HepG2 (cell line): ENCODE results near the gene PCDHAC1. TPM values are rescaled to one million over a fixed set of nuclear protein-coding genes. Genes with fewer than 3 reads are reported as not detected.

Experiments
- ATAC-seq: fragments of 200-7000 bp; cut with Tn5 transposase; 3 replicates; pipeline ENCODE4 v1.9.1; 2020; ENCODE audit warnings: mild to moderate bottlenecking, moderate library complexity
- BruUV-seq: library from RNA; stranded (reverse); fragments of 400-500 nt; replicated peaks from 2 replicates; lab custom pipeline; 2021; lab: Mats Ljungman, UMichigan
- CTCF ChIA-PET: fragments of 300-600 bp; formaldehyde crosslinking; extraction: SDS; loops from one replicate; lab custom pipeline; 2021; ENCODE audit warnings: low total read pairs, inconsistent platforms, low intra/inter-chr PET ratio; lab: Yijun Ruan, JAX
- POLR2A ChIA-PET: fragments of 350-600 bp; sonication (Branson Sonifier 250); formaldehyde crosslinking; loops from one replicate; lab custom pipeline; 2020; ENCODE audit warnings: antibody characterized with exemption, inconsistent platforms; lab: Yijun Ruan, JAX
- DNase-seq: peaks from one replicate; pipeline ENCODE4 v3.0.0-alpha.2; 2015; ENCODE audit warnings: low spot score
- FAIRE-seq: peaks from 3 replicates; lab custom pipeline; 2011; peaks lifted over from hg19 to GRCh38; lab: Jason Lieb, UNC
- H2AFZ ChIP-seq: one replicate; pipeline ENCODE4 v1.6.1; 2011; ENCODE audit warnings: low read length, inconsistent platforms
- H3K27ac ChIP-seq: fragments of 300-600 bp; 3 replicates; pipeline ENCODE4 v1.8.0; 2011; ENCODE audit warnings: mixed run types, mild to moderate bottlenecking, mixed read lengths, low read length, inconsistent platforms; ENCODE audit not compliant: insufficient read depth; ENCODE audit errors: extremely low read length
- H3K27me3 ChIP-seq, 2 experiments: fragments of 200-600 bp in 1 of 2; 2 replicates in 1 of 2; 3 replicates in 1 of 2; pipeline versions ENCODE4 v1.6.0 to v1.8.0; 2011; ENCODE audit warnings: low read length in 2 of 2, mild to moderate bottlenecking in 2 of 2, moderate library complexity in 2 of 2, inconsistent platforms in 1 of 2; ENCODE audit not compliant: insufficient read depth in 2 of 2, control insufficient read depth in 1 of 2
- H3K36me3 ChIP-seq, 2 experiments: fragments of 200-600 bp in 1 of 2; replicated peaks in 1 of 2; 2 replicates in 1 of 2; 3 replicates in 1 of 2; pipeline versions ENCODE4 v1.5.1 to v1.8.0; 2011; ENCODE audit warnings: low read length in 2 of 2, inconsistent platforms in 1 of 2; ENCODE audit not compliant: insufficient read depth in 2 of 2, control insufficient read depth in 1 of 2
- H3K4me1 ChIP-seq: 2 replicates; pipeline ENCODE4 v1.5.1; 2012; ENCODE audit warnings: low read length, inconsistent platforms; ENCODE audit not compliant: insufficient read depth
- H3K4me2 ChIP-seq: 2 replicates; pipeline ENCODE4 v1.6.0; 2011; ENCODE audit warnings: low read depth, low read length, inconsistent platforms
- H3K4me3 ChIP-seq, 3 experiments: fragments of 200-600 bp in 1 of 3; sonication (generic), shearing (Covaris generic) in 1 of 3; replicated peaks in 1 of 3; 2 replicates each; pipeline ENCODE4 v1.5.1; 2011 to 2016; ENCODE audit warnings: low read length in 3 of 3, inconsistent platforms in 2 of 3, low read depth in 2 of 3, mild to moderate bottlenecking in 2 of 3, control low read depth in 1 of 3, mixed read lengths in 1 of 3; ENCODE audit not compliant: insufficient read depth in 1 of 3
- H3K79me2 ChIP-seq: one replicate; pipeline ENCODE4 v1.6.1; 2011; ENCODE audit warnings: low read length, inconsistent platforms; ENCODE audit not compliant: insufficient read depth
- H3K9ac ChIP-seq: 2 replicates; pipeline ENCODE4 v1.6.0; 2011; ENCODE audit warnings: mild to moderate bottlenecking, low read depth, low read length, inconsistent platforms; ENCODE audit not compliant: insufficient read depth
- H3K9me3 ChIP-seq: 2 replicates; pipeline ENCODE4 v1.5.1; 2012; ENCODE audit warnings: mild to moderate bottlenecking, low read length
- H4K20me1 ChIP-seq: 2 replicates; pipeline ENCODE4 v1.6.0; 2011; ENCODE audit warnings: inconsistent platforms, mild to moderate bottlenecking, low read length, moderate library complexity; ENCODE audit not compliant: insufficient read depth
- ATF5 ChIP-seq: sonication (generic); formaldehyde crosslinking; IDR thresholded peaks from 2 replicates; pipeline ENCODE4 v1.4.0; 2020; ENCODE audit warnings: mild to moderate bottlenecking, low read depth, missing genetic modification reagents
- BRCA1 ChIP-seq: sonication (generic); formaldehyde crosslinking; IDR thresholded peaks from 2 replicates; pipeline ENCODE4 v1.4.0; 2020; ENCODE audit warnings: missing genetic modification reagents
- DNMT1 ChIP-seq: sonication (generic); formaldehyde crosslinking; IDR thresholded peaks from 2 replicates; pipeline ENCODE4 v1.5.1; 2020; ENCODE audit warnings: mild to moderate bottlenecking, missing genetic modification reagents
- FOXA1 ChIP-seq, 2 experiments: fragments of 450-650 bp in 1 of 2; sonication (generic) in 1 of 2; formaldehyde crosslinking in 1 of 2; IDR thresholded peaks; 2 replicates each; pipeline versions ENCODE4 v1.4.0 to v1.6.1; 2016 to 2020; ENCODE audit warnings: missing genetic modification reagents in 1 of 2
- GMEB2 ChIP-seq: IDR thresholded peaks from 2 replicates; pipeline ENCODE4 v1.6.1; 2016; ENCODE audit warnings: missing biosample characterization, missing genetic modification reagents, low read depth
- MED1 ChIP-seq: sonication (generic); formaldehyde crosslinking; IDR thresholded peaks from 2 replicates; pipeline ENCODE4 v1.4.0; 2020; ENCODE audit warnings: missing genetic modification reagents
- RARA ChIP-seq: IDR thresholded peaks from 2 replicates; pipeline ENCODE4 v1.6.1; 2016; ENCODE audit warnings: missing genetic modification reagents, missing compliant biosample characterization
- RBAK ChIP-seq: sonication (generic); formaldehyde crosslinking; IDR thresholded peaks from 2 replicates; pipeline ENCODE4 v1.5.1; 2020; ENCODE audit warnings: mild to moderate bottlenecking, missing genetic modification reagents
- SMAD1 ChIP-seq: sonication (generic); formaldehyde crosslinking; IDR thresholded peaks from 2 replicates; pipeline ENCODE4 v1.4.0; 2020; ENCODE audit warnings: missing genetic modification reagents, low read depth, mild to moderate bottlenecking, borderline replicate concordance
- THAP7 ChIP-seq: sonication (generic); formaldehyde crosslinking; IDR thresholded peaks from 2 replicates; pipeline ENCODE4 v1.8.1; 2023; ENCODE audit warnings: mild to moderate bottlenecking, missing genetic modification reagents
- ZBTB3 ChIP-seq: sonication (generic); formaldehyde crosslinking; IDR thresholded peaks from 2 replicates; pipeline ENCODE4 v1.4.0; 2020; ENCODE audit warnings: low read depth, mild to moderate bottlenecking, moderate library complexity, missing genetic modification reagents, borderline replicate concordance
- ZBTB42 ChIP-seq: sonication (generic); formaldehyde crosslinking; IDR thresholded peaks from 2 replicates; pipeline ENCODE4 v1.5.0; 2020; ENCODE audit warnings: mild to moderate bottlenecking, missing genetic modification reagents
- ZBTB8A ChIP-seq: sonication (generic); formaldehyde crosslinking; IDR thresholded peaks from 2 replicates; pipeline ENCODE4 v1.4.0; 2020; ENCODE audit warnings: mild to moderate bottlenecking, low read depth, missing genetic modification reagents, borderline replicate concordance
- ZEB1 ChIP-seq: IDR thresholded peaks from 2 replicates; pipeline ENCODE4 v1.6.1; 2012; ENCODE audit warnings: mild to moderate bottlenecking, low read depth, inconsistent platforms; ENCODE audit not compliant: insufficient replicate concordance
- ZFX ChIP-seq: sonication (generic); formaldehyde crosslinking; IDR thresholded peaks from 2 replicates; pipeline ENCODE4 v1.4.0; 2020; ENCODE audit warnings: mild to moderate bottlenecking, low read depth, missing genetic modification reagents, moderate library complexity
- ZKSCAN5 ChIP-seq: sonication (generic); formaldehyde crosslinking; IDR thresholded peaks from 2 replicates; pipeline ENCODE4 v1.5.1; 2020; ENCODE audit warnings: mild to moderate bottlenecking, missing genetic modification reagents
- ZNF781 ChIP-seq: sonication (generic); formaldehyde crosslinking; IDR thresholded peaks from 2 replicates; pipeline ENCODE4 v1.5.1; 2020; ENCODE audit warnings: borderline replicate concordance, mild to moderate bottlenecking, missing genetic modification reagents; ENCODE audit errors: not compliant biosample characterization
- WGBS: methylation state at CpG from one replicate; pipeline ENCODE4 v1.1.6; 2017; ENCODE audit warnings: low lambda C conversion rate; 5-methylcytosine and 5-hydroxymethylcytosine counted together
- in situ Hi-C: cut with HindIII; loops from 2 replicates; pipeline ENCODE4 v1.10.0; 2017; ENCODE audit warnings: low pct_unique_long_range_greater_than_20kb; ENCODE audit not compliant: extremely low pct_ligation_motif_present
- intact Hi-C: fragments of 100-400 bp; cut with micrococcal nuclease; formaldehyde crosslinking; loops from one replicate; pipeline ENCODE4 v1.10.0; 2022; ENCODE audit not compliant: unreplicated experiment
- polyA plus RNA-seq, 8 experiments: library from polyadenylated mRNA; depleted of rRNA in 3 of 8; stranded (reverse) in 7 of 8; unstranded in 1 of 8; fragments of >200 nt; fragmentation: Illumina TruSeq in 4 of 8; extraction: Trizol in 4 of 8; gene quantifications; 2 replicates each; pipeline versions ENCODE4 v1.2.1 to v1.2.3, GENCODE V29; 2011 to 2016; ENCODE audit warnings: low read depth in 4 of 8, missing spikeins in 1 of 8, mixed read lengths in 1 of 8; ENCODE audit not compliant: insufficient read depth in 1 of 8
- total RNA-seq, 5 experiments: library from RNA; depleted of rRNA; stranded (reverse); fragments of >200 nt; fragmentation: Illumina TruSeq; extraction: Trizol; gene quantifications; 2 replicates each; pipeline ENCODE4 v1.2.3, GENCODE V29; 2016; ENCODE audit warnings: low read depth in 1 of 5

The PCDHAC1 gene
- total and polyA plus RNA-seq, 2 of the 13 experiments (the other 11 are each of a cell fraction or from before 2014, with no cell fraction given) = 0.04 TPM; not detected in 1

- Histone ChIP-seq H3K27ac (no peak overlapping the region), H2AFZ (no peak overlapping the region), H3K4me3 (no peak overlapping the region), H3K79me2 (no peaks in the 10 kb centered on the region), H4K20me1 (no peaks in the 10 kb centered on the region), H3K27me3 (no peaks in the 10 kb centered on the region; a peak in 1 of 5 replicates), H3K4me1 (no peaks in the 10 kb centered on the region), H3K36me3 (no peaks in the 10 kb centered on the region), H3K9ac (no peak overlapping the region), H3K9me3 (no peaks in the 10 kb centered on the region), H3K4me2 (no peak overlapping the region)
- no TSS peak for BruUV-seq
- in situ Hi-C loops (no loop called here), intact Hi-C loops (no loop called here)
- DNase-seq (no peak), FAIRE-seq (no peak), ATAC-seq (no peak)
- ChIA-PET POLR2A (no interaction called here), CTCF (no interaction called here)
- WGBS = 7% methylated on average over 4 of the region's 4 CpGs
- TF ChIP-seq ZBTB42 = no peak
- no peak for TF ChIP-seq DNMT1 (CRISPR knock-in tag)
- TF ChIP-seq FOXA1 (IDR thresholded peaks at IDR 0.05) = no peak
- no peak for TF ChIP-seq FOXA1 (CRISPR knock-in tag; IDR thresholded peaks at IDR 0.05)
- no peak for TF ChIP-seq ZBTB3 (CRISPR knock-in tag)
- TF ChIP-seq RARA (CRISPR knock-in tag) = no peak
- no peak for TF ChIP-seq ZNF781 (CRISPR knock-in tag)
- TF ChIP-seq SMAD1 = no peak
Measured at GRCh38 chr5:140934964-140935606, 9.0 kb downstream of the PCDHAC1 start.

- H2AFZ ChIP-seq = no peak overlapping the region
- in situ Hi-C loops = no loop called here
- no peak overlapping the region for H3K4me2 ChIP-seq
- peaks cover 4% of the 10 kb centered on the region; the same call in 1 of the 2 replicates for H3K9me3 ChIP-seq
- CTCF ChIA-PET = no interaction called here
- no peak overlapping the region for H3K27ac ChIP-seq
- intact Hi-C loops = no loop called here
- H3K79me2 ChIP-seq = no peaks in the 10 kb centered on the region
- FAIRE-seq (no peak), DNase-seq (no peak), ATAC-seq (no peak)
- H3K4me3 ChIP-seq = no peak overlapping the region
- no peaks in the 10 kb centered on the region for H3K4me1 ChIP-seq
- BruUV-seq = no TSS peak
- no peaks in the 10 kb centered on the region for H3K36me3 ChIP-seq
- H3K27me3 ChIP-seq = no peaks in the 10 kb centered on the region
- H3K9ac ChIP-seq = no peak overlapping the region
- 4% methylated on average over 2 of the region's 2 CpGs for WGBS
- H4K20me1 ChIP-seq = no peaks in the 10 kb centered on the region
- POLR2A ChIA-PET = no interaction called here
- no peak for TF ChIP-seq ZFX
- TF ChIP-seq ZKSCAN5 (CRISPR knock-in tag) = no peak
- TF ChIP-seq ATF5 = no peak
- TF ChIP-seq ZEB1 = no peak
- TF ChIP-seq BRCA1 (CRISPR knock-in tag) = no peak
- TF ChIP-seq MED1 (CRISPR knock-in tag) = no peak
- TF ChIP-seq RARA (CRISPR knock-in tag) = no peak
- TF ChIP-seq GMEB2 (CRISPR knock-in tag) = no peak
- TF ChIP-seq THAP7 = no peak
- no peak for TF ChIP-seq RBAK
- TF ChIP-seq ZBTB8A = no peak
Measured at GRCh38 chr5:140946578-140946977, 20.5 kb downstream of the PCDHAC1 start.
